ENCODE results near the gene GALNS. TPM values are rescaled to one million over a fixed set of nuclear protein-coding genes. Genes with fewer than 3 reads are reported as not detected.

GALNS gene, protein sequence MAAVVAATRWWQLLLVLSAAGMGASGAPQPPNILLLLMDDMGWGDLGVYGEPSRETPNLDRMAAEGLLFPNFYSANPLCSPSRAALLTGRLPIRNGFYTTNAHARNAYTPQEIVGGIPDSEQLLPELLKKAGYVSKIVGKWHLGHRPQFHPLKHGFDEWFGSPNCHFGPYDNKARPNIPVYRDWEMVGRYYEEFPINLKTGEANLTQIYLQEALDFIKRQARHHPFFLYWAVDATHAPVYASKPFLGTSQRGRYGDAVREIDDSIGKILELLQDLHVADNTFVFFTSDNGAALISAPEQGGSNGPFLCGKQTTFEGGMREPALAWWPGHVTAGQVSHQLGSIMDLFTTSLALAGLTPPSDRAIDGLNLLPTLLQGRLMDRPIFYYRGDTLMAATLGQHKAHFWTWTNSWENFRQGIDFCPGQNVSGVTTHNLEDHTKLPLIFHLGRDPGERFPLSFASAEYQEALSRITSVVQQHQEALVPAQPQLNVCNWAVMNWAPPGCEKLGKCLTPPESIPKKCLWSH
- total RNA-seq, result 10 to 100 TPM; 29.4 to 35.7 TPM

DNA sequence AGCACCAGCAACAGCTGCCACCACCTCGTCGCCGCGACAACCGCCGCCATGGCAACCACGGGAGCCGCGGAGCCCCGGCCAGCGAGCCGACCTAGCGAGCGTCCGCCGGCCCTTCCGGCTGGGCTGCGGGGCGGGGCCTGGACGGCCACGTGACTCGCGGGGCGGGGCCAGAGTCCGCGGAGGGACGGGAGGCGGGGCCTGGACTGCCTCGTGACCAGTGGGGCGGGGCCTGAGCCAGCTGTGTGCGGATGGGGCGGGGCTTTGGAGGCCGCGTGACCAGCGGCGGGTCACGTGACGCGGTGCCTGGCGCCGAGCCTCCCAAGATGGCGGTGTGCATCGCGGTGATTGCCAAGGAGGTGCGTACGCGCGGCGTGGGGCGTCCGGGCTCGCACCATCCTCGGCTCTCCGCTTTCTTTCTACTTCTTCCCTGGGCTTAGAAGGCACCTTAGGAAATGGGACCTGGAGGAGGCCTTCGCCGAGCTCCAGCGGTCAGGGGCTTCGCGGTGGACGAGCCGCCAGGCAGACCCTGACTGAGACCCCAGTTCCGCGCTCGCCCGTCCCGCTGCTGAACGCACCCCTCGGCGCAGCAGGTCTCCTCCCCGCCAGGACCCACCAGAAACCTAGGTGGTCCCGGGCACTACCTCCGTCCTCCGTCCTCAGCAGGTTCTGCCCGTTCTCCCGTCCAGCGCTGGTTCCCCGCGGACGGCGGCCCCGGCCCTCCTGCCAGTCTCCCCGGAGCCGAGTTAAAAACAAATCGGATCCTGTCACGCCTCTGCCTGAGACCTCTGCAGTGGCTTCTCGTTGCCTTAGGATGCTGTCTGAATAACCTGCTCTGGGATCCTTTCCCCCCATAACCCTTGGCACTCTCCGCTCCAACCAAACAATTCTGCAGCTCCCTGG, at the start of gene GALNS, which contains the start of gene TRAPPC2L:
GALNS (minus strand) TSS at position 120 of the 900 bp plus-strand sequence; CDS start at position 50, 70 bp downstream.
TRAPPC2L (plus strand) TSS at position 300 of the 900 bp plus-strand sequence; CDS start at position 324, 24 bp downstream.
- POLR2A ChIA-PET, result interaction anchor here (0.6 kb wide), 1 partner anchor 385 kb away, joined by 10 read pairs; no protein-coding TSS in a partner anchor
- peak; percentile 99 for DNase-seq
- H3K9me3 Mint-ChIP-seq, result no peaks in the 10 kb centered on the region
- H3K4me3 Mint-ChIP-seq, result peak within 1 kb of the TSS; percentile 97
- H3K27me3 Mint-ChIP-seq, result no peaks in the 10 kb centered on the region
- peaks cover 32% of the 10 kb centered on the region for H3K4me1 Mint-ChIP-seq
- peaks cover 10% of the 10 kb centered on the region for H3K36me3 Mint-ChIP-seq (ENCODE audit: low read depth)
- H3K27ac Mint-ChIP-seq, result peak within 1 kb of the TSS; percentile 93
- CTCF ChIA-PET, result interaction anchor here (1.0 to 2.1 kb wide), 19 partner anchors 9 to 361 kb away, joined by 3 to 11 read pairs (median 4); partner anchors contain the start of genes APRT, PABPN1L and ZNF778

DNA sequence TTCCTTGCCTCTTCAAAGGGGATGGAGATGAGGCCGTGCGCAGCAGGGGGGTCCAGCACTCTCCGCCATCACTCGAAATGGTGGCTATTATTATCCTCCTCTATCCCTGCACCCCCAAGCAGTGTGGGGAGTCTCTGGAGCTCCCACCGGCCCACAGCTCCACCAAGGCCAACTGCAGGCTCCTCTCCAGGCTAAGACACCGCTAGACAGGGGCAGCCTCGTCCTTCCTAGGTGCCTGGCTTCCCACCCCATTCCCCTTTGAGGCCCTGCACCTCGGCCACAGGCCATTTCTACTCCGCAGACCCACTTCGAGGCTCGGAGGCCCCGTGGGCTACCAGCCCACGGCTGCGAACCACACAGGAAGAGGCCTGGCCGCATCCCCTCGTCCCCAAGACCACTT, 49.3 kb upstream of the GALNS start:
- Mint-ChIP-seq H3K36me3 (ENCODE audit: low read depth) (no peaks in the 10 kb centered on the region), H3K4me3 (no peak overlapping the region), H3K27ac (no peak overlapping the region), H3K4me1 (no peaks in the 10 kb centered on the region), H3K27me3 (no peaks in the 10 kb centered on the region), H3K9me3 (no peaks in the 10 kb centered on the region)
- ChIA-PET CTCF (no interaction called here), POLR2A (no interaction called here)
- no peak for DNase-seq

DNA sequence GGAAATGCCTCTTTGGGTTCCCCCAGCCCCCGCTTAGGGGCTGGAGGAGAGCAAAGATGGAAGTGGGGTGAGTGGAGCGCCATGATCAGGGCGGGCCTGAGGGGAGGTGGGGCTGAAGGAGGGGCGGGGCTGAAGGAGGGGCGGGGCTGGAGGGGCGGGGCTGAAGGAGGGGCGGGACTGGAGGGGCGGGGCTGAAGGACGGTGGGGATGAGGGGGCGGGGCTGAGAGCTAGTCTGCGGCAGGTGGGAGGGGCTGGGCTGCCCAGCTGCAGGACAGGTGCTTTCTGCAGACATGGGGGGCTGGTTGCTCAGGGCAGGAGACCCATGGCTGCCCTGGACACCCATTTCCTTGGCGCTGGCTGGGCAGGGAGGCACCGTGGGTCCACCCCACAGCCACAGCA, 48.8 kb upstream of the GALNS start:
- Mint-ChIP-seq H3K27me3 (no peaks in the 10 kb centered on the region), H3K36me3 (ENCODE audit: low read depth) (no peaks in the 10 kb centered on the region), H3K9me3 (no peaks in the 10 kb centered on the region), H3K4me3 (no peak overlapping the region), H3K4me1 (no peaks in the 10 kb centered on the region), H3K27ac (no peak overlapping the region)
- DNase-seq, result no peak
- ChIA-PET CTCF (interaction anchor here (1.0 kb wide), 1 partner anchor 25 kb away, joined by 3 read pairs; no protein-coding TSS in a partner anchor), POLR2A (interaction anchor here (0.6 kb wide), 1 partner anchor 937 kb away, joined by 4 read pairs; no protein-coding TSS in a partner anchor)

DNA sequence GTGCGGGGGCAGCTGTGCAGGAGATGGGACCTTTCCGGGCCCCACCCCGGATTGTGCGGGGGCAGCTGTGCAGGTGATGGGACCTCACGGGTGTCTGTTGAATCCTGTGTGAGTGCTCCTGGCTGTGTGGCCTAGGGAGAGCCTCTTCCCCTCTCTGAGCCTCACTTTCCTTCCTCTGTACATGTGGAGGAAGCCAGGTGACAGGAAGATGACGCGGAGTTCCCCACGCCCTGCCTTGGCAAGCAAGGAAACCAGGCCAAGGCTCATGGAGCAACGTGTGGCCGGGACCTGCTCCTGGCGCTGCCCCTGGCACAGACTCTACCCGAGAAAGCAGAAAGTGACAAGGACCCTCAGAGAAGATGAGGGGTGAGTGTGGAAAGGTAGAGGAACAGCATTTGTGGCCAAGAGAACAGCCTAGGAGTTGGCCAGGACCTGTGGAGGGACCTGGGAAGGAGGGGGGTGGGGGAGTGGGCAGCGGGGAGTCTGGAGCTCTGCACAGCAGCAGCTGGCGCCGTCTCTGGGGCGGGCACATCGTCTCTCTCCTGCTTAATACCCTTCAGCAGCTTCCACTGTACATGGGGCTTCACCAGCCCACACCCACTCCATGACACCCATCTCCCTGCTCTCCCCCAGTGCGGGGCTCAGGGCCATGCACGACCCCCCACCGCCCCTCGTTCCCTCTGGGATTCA, 48.1 kb upstream of the GALNS start:
- H3K36me3 Mint-ChIP-seq (ENCODE audit: low read depth), result no peaks in the 10 kb centered on the region
- no peak overlapping the region for H3K4me3 Mint-ChIP-seq
- DNase-seq, result no peak
- no peaks in the 10 kb centered on the region for H3K9me3 Mint-ChIP-seq
- ChIA-PET CTCF (interaction anchor here (1.0 kb wide), 1 partner anchor 25 kb away, joined by 3 read pairs; no protein-coding TSS in a partner anchor), POLR2A (interaction anchor here (0.6 kb wide), 1 partner anchor 938 kb away, joined by 4 read pairs; no protein-coding TSS in a partner anchor)
- no peaks in the 10 kb centered on the region for H3K4me1 Mint-ChIP-seq
- H3K27ac Mint-ChIP-seq, result no peak overlapping the region
- H3K27me3 Mint-ChIP-seq, result no peaks in the 10 kb centered on the region

DNA sequence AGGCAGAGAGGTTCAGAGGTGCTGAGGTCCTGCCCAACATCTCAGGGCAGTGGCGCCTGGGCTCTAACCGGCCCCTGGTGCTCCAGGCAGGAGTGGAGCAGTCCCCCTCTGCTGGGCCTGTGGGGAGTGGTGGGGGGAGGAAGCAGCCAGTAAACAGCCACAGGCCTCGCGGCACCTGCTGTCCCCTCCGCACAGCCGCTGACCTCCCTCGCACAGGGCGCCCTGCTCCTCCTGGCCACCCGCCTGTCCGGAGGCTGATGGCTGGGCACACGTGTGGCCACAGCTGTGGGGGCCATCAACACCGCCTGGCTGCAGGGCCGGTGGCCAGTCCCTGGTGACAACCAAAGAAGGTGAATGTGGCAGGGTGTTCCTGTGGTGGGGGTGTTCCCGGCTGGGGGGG, 46.5 kb upstream of the GALNS start:
- POLR2A ChIA-PET, result no interaction called here
- Mint-ChIP-seq H3K36me3 (ENCODE audit: low read depth) (no peaks in the 10 kb centered on the region), H3K27me3 (no peaks in the 10 kb centered on the region)

DNA sequence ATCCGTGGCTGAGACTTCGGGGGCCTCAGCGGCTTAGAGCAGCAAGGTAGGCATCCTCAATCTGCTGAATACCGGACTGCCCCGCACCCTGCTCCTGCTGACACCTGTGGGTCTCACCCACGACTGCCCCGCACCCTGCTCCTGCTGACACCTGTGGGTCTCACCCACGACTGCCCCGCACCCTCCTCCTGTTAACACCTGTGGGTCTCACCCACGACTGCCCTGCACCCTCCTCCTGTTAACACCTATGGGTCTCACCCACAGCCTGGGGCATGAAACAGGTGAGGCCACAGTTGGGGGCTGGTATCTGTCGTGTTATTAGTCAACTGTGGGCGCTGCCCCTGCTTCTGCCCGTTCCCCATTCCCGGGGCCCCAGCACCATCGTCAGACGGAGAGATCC, 46.0 kb upstream of the GALNS start:
- Mint-ChIP-seq H3K36me3 (ENCODE audit: low read depth) (no peaks in the 10 kb centered on the region), H3K27ac (no peak overlapping the region), H3K27me3 (no peaks in the 10 kb centered on the region), H3K4me1 (no peaks in the 10 kb centered on the region), H3K4me3 (no peak overlapping the region), H3K9me3 (no peaks in the 10 kb centered on the region)
- ChIA-PET CTCF (no interaction called here), POLR2A (no interaction called here)
- DNase-seq, result no peak

More for the DNA sequence above, 46.5 kb upstream of the GALNS start:
- Mint-ChIP-seq H3K27ac (no peak overlapping the region), H3K4me1 (no peaks in the 10 kb centered on the region), H3K4me3 (no peak overlapping the region), H3K9me3 (no peaks in the 10 kb centered on the region)
- no peak for DNase-seq
- CTCF ChIA-PET, result no interaction called here

DNA sequence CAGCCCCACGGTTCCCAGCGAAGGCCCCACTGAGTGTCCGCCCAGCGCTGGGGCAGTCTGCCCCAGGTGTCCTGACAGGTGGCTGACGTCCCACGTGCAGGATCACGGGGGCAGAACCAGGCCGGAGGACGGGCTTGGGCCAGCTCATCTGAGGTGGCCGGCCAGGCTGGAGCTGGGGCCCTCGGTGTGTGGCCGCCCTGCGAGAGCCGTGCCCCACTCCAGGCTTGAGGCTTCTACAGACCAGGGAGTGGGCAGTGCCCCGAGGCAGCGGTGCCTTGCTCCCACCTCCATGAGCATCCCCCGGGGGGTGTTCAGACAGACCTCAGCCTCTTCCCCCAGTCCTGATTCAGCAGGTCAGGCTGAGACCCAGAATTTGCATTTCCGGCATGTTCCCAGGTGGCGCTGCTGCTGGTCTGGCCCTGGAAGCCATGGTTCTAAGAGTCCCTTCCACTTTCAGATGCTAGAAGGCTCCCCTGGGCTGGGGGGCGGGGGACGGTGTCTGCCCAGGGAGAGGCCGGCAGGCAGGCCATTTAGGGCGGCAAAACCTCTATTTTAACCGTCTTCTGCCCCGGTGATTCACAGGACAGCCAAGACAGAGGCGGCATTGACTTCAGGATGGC, 45.1 kb upstream of the GALNS start:
- CTCF ChIA-PET, result no interaction called here
- H3K27ac Mint-ChIP-seq, result no peak overlapping the region

DNA sequence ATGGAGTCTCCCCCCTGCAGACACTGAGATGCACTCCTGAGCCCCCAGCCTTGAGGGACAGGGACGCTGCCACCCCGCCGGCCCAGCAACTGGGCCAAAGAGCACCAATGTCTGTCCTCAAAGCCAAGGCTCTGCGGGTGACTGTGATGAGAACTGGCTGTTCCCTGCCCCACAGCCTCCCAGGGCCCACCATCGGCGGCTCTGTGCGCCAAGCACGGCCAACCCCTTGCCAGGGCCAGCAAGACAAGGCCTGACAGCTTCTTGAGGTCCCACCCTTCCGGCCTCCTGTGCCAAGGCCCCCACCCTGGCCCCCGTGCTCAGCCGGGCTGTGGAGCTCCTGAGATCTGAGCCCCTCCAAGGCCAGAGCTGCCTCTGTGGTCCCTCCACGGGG, 43.9 kb upstream of the GALNS start:
- no peak for DNase-seq
- ChIA-PET CTCF (no interaction called here), POLR2A (no interaction called here)
- Mint-ChIP-seq H3K27me3 (no peaks in the 10 kb centered on the region), H3K4me1 (no peaks in the 10 kb centered on the region), H3K9me3 (no peaks in the 10 kb centered on the region), H3K36me3 (ENCODE audit: low read depth) (no peaks in the 10 kb centered on the region), H3K27ac (no peak overlapping the region), H3K4me3 (no peak overlapping the region)

More for the DNA sequence above, 45.1 kb upstream of the GALNS start:
- no peaks in the 10 kb centered on the region for H3K27me3 Mint-ChIP-seq
- H3K4me1 Mint-ChIP-seq, result no peaks in the 10 kb centered on the region
- no peaks in the 10 kb centered on the region for H3K9me3 Mint-ChIP-seq
- POLR2A ChIA-PET, result no interaction called here
- no peak for DNase-seq
- H3K4me3 Mint-ChIP-seq, result no peak overlapping the region
- H3K36me3 Mint-ChIP-seq (ENCODE audit: low read depth), result no peaks in the 10 kb centered on the region

DNA sequence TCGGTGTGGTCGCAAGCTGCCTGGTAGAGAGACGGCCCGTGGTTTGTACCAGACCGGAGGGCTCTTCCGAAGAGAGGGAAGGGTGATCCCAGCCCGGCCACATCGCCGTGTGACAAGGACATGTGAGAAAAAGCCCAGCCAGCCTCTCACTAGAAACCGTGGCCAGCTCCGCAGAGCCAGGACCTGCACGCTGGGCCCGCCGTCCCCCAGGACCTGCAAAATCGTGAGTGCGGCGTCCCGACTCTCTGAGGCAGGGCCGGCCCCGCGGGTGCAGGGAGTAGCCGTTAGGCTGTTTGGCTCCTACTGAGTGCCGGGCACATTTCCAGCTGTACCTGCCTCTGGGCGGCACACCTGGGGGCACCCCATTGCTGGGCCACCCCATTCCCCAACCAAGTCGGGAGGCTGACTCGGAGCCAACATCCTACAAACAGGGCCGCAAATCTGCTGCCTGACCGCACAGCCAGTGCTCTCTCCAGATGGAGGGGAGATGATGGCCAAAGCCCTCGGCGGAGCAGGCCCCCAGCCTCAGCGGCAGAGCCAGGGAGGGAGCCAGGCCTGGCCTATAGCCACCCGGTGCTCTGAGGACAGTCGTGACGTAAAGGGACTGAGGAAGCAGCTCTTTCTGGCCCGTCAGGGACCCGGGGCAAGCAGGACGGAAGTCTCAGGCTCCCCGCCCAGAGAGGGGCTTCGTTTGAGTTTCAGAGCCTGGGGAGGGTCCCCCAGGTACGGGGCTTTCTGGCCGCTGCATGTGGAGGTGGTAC, 43.3 kb upstream of the GALNS start:
- no peak for DNase-seq
- Mint-ChIP-seq H3K36me3 (ENCODE audit: low read depth) (no peaks in the 10 kb centered on the region), H3K4me1 (no peaks in the 10 kb centered on the region), H3K27me3 (no peaks in the 10 kb centered on the region), H3K27ac (no peak overlapping the region), H3K9me3 (no peaks in the 10 kb centered on the region), H3K4me3 (no peak overlapping the region)
- POLR2A ChIA-PET, result no interaction called here
- CTCF ChIA-PET, result no interaction called here

DNA sequence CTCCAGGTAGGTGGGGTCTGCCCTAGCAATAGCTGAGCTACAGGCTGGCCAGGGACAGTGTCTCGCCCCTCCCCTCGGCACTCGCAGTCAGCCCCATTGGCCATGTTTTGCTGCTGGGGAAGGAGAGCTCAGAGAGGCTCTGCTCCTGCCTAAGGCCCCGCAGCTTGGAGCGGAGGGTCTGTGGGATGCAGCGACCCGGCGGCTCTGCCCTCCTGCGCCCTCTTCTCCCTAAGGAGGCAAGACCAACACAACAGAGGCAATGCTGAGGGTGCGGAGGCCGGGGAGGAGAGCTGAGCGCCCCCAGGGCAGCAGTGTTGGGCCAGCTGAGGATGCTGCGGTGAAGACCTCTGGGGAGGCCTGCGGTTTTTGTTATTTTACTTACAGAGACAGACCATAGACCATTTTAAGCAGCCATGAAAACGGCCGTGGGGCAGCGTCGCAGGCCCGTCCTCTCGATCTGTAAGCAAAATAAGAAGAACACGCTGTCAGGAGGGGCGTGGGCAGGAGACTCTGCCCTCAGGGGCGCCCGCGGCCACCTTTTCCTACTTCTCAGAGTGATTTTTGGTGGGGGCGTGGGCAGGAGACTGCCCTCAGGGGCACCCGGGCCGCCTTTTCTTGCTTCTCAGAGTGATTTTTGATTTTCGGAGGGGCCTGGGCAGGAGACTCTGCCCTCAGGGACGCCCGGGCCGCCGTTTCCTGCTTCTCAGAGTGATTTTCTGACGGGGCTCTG, 41.1 kb upstream of the GALNS start:
- CTCF ChIA-PET, result no interaction called here
- H3K27me3 Mint-ChIP-seq, result no peaks in the 10 kb centered on the region

More for the DNA sequence above, 41.1 kb upstream of the GALNS start:
- Mint-ChIP-seq H3K4me3 (no peak overlapping the region), H3K36me3 (ENCODE audit: low read depth) (no peaks in the 10 kb centered on the region), H3K4me1 (no peaks in the 10 kb centered on the region), H3K27ac (no peak overlapping the region), H3K9me3 (no peaks in the 10 kb centered on the region)
- POLR2A ChIA-PET, result no interaction called here
- no peak for DNase-seq

Data from activated CD4-positive, alpha-beta T cell treated with anti-CD3 and anti-CD28 coated beads, Interleukin-2, amount 10 ng/mL, durations not matched to agents 7 days and 5 days (primary cell).